K562 (cell line): ENCODE data around the gene ADIPOR2. TPM values are rescaled to one million over a fixed set of nuclear protein-coding genes. Genes with fewer than 3 reads are reported as not detected.
A peak's percentile ranks its signal among the peaks of the same experiment; 100 is the strongest.
"Not testable (repeated sequence)": the region's sequence is repeated elsewhere in the genome, so short reads cannot be mapped to it uniquely, and the experiment has no call there.

Experiments
- ATAC-seq: fragments of 200-7000 bp; cut with Tn5 transposase; 3 replicates; pipeline ENCODE4 v1.9.1; 2020; ENCODE audit warnings: moderate library complexity
- BruUV-seq: library from RNA; stranded (reverse); fragments of 400-500 nt; replicated peaks from 2 replicates; lab custom pipeline; 2021; lab: Mats Ljungman, UMichigan
- CTCF ChIA-PET: fragments of 300-600 bp; formaldehyde crosslinking; extraction: SDS; loops from one replicate; lab custom pipeline; 2021; ENCODE audit warnings: low intra/inter-chr PET ratio; lab: Yijun Ruan, JAX
- POLR2A ChIA-PET: fragments of 300-600, 350-650 bp; sonication (Branson Sonifier 250); formaldehyde crosslinking; extraction: SDS; loops from one replicate; lab custom pipeline; 2021; ENCODE audit warnings: antibody characterized with exemption, inconsistent platforms; lab: Yijun Ruan, JAX
- DNase-seq, 4 experiments: peaks; one replicate each; pipeline versions ENCODE4 v3.0.0 to v3.0.0-alpha.2; 2011 to 2018; ENCODE audit warnings: low spot score in 3 of 4, mixed read lengths in 3 of 4; ENCODE audit errors: extremely low read depth in 1 of 4
- FAIRE-seq: peaks from 2 replicates; lab custom pipeline; 2011; peaks lifted over from hg19 to GRCh38; lab: Jason Lieb, UNC
- H2AFZ ChIP-seq: 2 replicates; pipeline ENCODE4 v1.6.0; 2011; ENCODE audit warnings: low read depth, low read length, control low read depth, inconsistent platforms
- H3K27ac ChIP-seq: fragments of 200-600 bp; 3 replicates; pipeline ENCODE4 v1.8.0; 2011; ENCODE audit warnings: low read depth, mild to moderate bottlenecking, control low read depth, inconsistent platforms, low read length, moderate library complexity, mixed read lengths; ENCODE audit errors: extremely low read depth
- H3K27me3 ChIP-seq, 2 experiments: fragments of 300-600 bp in 1 of 2; 2 replicates in 1 of 2; 3 replicates in 1 of 2; pipeline versions ENCODE4 v1.6.0 to v1.8.0; 2011; ENCODE audit warnings: inconsistent platforms in 2 of 2, low read length in 2 of 2, mild to moderate bottlenecking in 1 of 2, mixed read lengths in 1 of 2, moderate library complexity in 1 of 2; ENCODE audit not compliant: control insufficient read depth in 2 of 2, insufficient read depth in 2 of 2
- H3K36me3 ChIP-seq: fragments of 300-600 bp; 3 replicates; pipeline ENCODE4 v1.8.0; 2011; ENCODE audit warnings: mild to moderate bottlenecking, low read length, inconsistent platforms; ENCODE audit not compliant: control insufficient read depth, insufficient read depth
- H3K4me1 ChIP-seq, 2 experiments: fragments of 200-600 bp in 1 of 2; replicated peaks in 1 of 2; 2 replicates in 1 of 2; 3 replicates in 1 of 2; pipeline versions ENCODE4 v1.5.1 to v1.8.0; 2011; ENCODE audit warnings: inconsistent platforms in 2 of 2, low read length in 2 of 2, mild to moderate bottlenecking in 1 of 2, mixed read lengths in 1 of 2, moderate library complexity in 1 of 2; ENCODE audit not compliant: control insufficient read depth in 2 of 2, insufficient read depth in 2 of 2
- H3K4me2 ChIP-seq: 2 replicates; pipeline ENCODE4 v1.6.1; 2011; ENCODE audit warnings: low read length, control low read depth, inconsistent platforms, mixed read lengths; ENCODE audit not compliant: insufficient read depth
- H3K4me3 ChIP-seq: fragments of 200-600 bp; sonication (generic), shearing (Covaris generic); 2 replicates; pipeline ENCODE4 v1.5.1; 2016; ENCODE audit warnings: control low read depth, inconsistent platforms
- H3K79me2 ChIP-seq: fragments of 200-600 bp; 3 replicates; pipeline ENCODE4 v1.8.0; 2011; ENCODE audit warnings: low read length, inconsistent platforms; ENCODE audit not compliant: control insufficient read depth, insufficient read depth
- H3K9ac ChIP-seq, 2 experiments: 2 replicates each; pipeline versions ENCODE4 v1.6.0 to v1.6.1; 2011; ENCODE audit warnings: low read depth in 2 of 2, low read length in 2 of 2, control low read depth in 1 of 2, inconsistent platforms in 1 of 2, mild to moderate bottlenecking in 1 of 2, mixed read lengths in 1 of 2; ENCODE audit not compliant: insufficient read depth in 1 of 2
- H3K9me1 ChIP-seq: one replicate; pipeline ENCODE4 v1.6.0; 2011; ENCODE audit warnings: inconsistent platforms, mild to moderate bottlenecking, low read length, moderate library complexity; ENCODE audit not compliant: control insufficient read depth, insufficient read depth
- H3K9me3 ChIP-seq: replicated peaks from 2 replicates; pipeline ENCODE4 v1.5.1; 2011; ENCODE audit warnings: low read depth, low read length, inconsistent platforms; ENCODE audit not compliant: control insufficient read depth, insufficient read depth
- H4K20me1 ChIP-seq: replicated peaks from 2 replicates; pipeline ENCODE4 v1.6.1; 2011; ENCODE audit warnings: low read length, inconsistent platforms, mixed read lengths; ENCODE audit not compliant: control insufficient read depth, insufficient read depth
- ATF3 ChIP-seq, 2 experiments: fragments of 450-650 bp in 1 of 2; sonication (generic) in 1 of 2; formaldehyde crosslinking in 1 of 2; IDR thresholded peaks in 1 of 2; conservative IDR thresholded peaks in 1 of 2; 2 replicates each; pipeline versions ENCODE4 v1.6.1 to v1.8.1; 2016 to 2023; ENCODE audit warnings: mild to moderate bottlenecking in 2 of 2, moderate library complexity in 2 of 2, inconsistent platforms in 1 of 2, missing genetic modification reagents in 1 of 2
- CBFA2T3 ChIP-seq: fragments of 450-650 bp; IDR thresholded peaks from 2 replicates; pipeline ENCODE4 v1.6.1; 2017
- CEBPB ChIP-seq: fragments of 450-650 bp; IDR thresholded peaks from 2 replicates; pipeline ENCODE4 v1.6.1; 2016; ENCODE audit warnings: missing genetic modification characterization, missing compliant biosample characterization
- EP300 ChIP-seq: IDR thresholded peaks from 2 replicates; pipeline ENCODE4 v1.6.1; 2012; ENCODE audit warnings: low read length, improper control_type of control experiment
- HMBOX1 ChIP-seq: sonication (generic); IDR thresholded peaks from 2 replicates; pipeline ENCODE4 v1.6.1; 2016
- MLLT1 ChIP-seq, 2 experiments: fragments of 450-650 bp; IDR thresholded peaks; 2 replicates each; pipeline ENCODE4 v1.6.1; 2016
- NCOR1 ChIP-seq: fragments of 450-650 bp; IDR thresholded peaks from 2 replicates; pipeline ENCODE4 v1.6.1; 2016; ENCODE audit warnings: mild to moderate bottlenecking, moderate library complexity
- NFIC ChIP-seq: fragments of 450-650 bp; IDR thresholded peaks from 2 replicates; pipeline ENCODE4 v1.6.1; 2017; ENCODE audit warnings: mild to moderate bottlenecking, inconsistent platforms
- RAD21 ChIP-seq, 2 experiments: fragments of 250-450 bp in 1 of 2; fragments of 450-650 bp in 1 of 2; sonication (Bioruptor Pico) in 1 of 2; formaldehyde crosslinking in 1 of 2; IDR thresholded peaks in 1 of 2; conservative IDR thresholded peaks in 1 of 2; 2 replicates each; pipeline versions ENCODE4 v1.4.0 to v1.8.0; 2020 to 2022; ENCODE audit warnings: mild to moderate bottlenecking in 2 of 2, moderate library complexity in 1 of 2
- SMAD4 ChIP-seq: fragments of 250-450 bp; sonication (Bioruptor Pico); conservative IDR thresholded peaks from 2 replicates; pipeline ENCODE4 v1.8.0; 2021; ENCODE audit warnings: inconsistent platforms, mild to moderate bottlenecking, moderate library complexity
- SMARCE1 ChIP-seq: fragments of 450-650 bp; IDR thresholded peaks from 2 replicates; pipeline ENCODE4 v1.7.1; 2016; ENCODE audit warnings: mild to moderate bottlenecking
- TEAD4 ChIP-seq, 2 experiments: sonication (generic) in 1 of 2; formaldehyde crosslinking in 1 of 2; IDR thresholded peaks; 2 replicates each; pipeline versions ENCODE4 v1.6.1 to v1.8.0; 2012 to 2022; ENCODE audit warnings: borderline replicate concordance in 1 of 2, inconsistent platforms in 1 of 2, low read length in 1 of 2, mild to moderate bottlenecking in 1 of 2, missing genetic modification reagents in 1 of 2
- ZNF512 ChIP-seq: IDR thresholded peaks from 2 replicates; pipeline ENCODE4 v1.6.1; 2016; ENCODE audit warnings: missing genetic modification characterization, missing compliant biosample characterization
- WGBS: fragments of 100-300 bp; shearing (Covaris generic); methylation state at CpG from one replicate; pipeline ENCODE4 v1.1.6; 2016; ENCODE audit warnings: low coverage, mixed read lengths; ENCODE audit not compliant: insufficient coverage; ENCODE audit errors: missing lambda C conversion rate; 5-methylcytosine and 5-hydroxymethylcytosine counted together
- in situ Hi-C: fragments of 300-500 bp; cut with MboI; formaldehyde crosslinking; loops from 4 replicates; pipeline ENCODE4 v1.15.0; 2018; ENCODE audit warnings: inconsistent platforms, mixed read lengths
- intact Hi-C: fragments of 100-400 bp; cut with micrococcal nuclease; formaldehyde crosslinking; loops from 2 replicates; pipeline ENCODE4 v1.14.2; 2022
- polyA plus RNA-seq, 8 experiments: library from polyadenylated mRNA; depleted of rRNA in 4 of 8; stranded (reverse) in 5 of 8; unstranded in 3 of 8; fragments of >200 nt; fragmentation: Nextera tagmentation in 2 of 8; fragmentation: Illumina TruSeq in 1 of 8; extraction: Ambion mirVana in 2 of 8; extraction: Trizol in 1 of 8; gene quantifications; 2 replicates each; pipeline versions ENCODE4 v1.2.1 to v1.2.3, GENCODE V29; 2011 to 2014; ENCODE audit warnings: inconsistent platforms in 1 of 8, missing spikeins in 1 of 8
- total RNA-seq, 7 experiments: library from RNA; depleted of rRNA in 6 of 7; stranded (reverse); fragments of >200 nt in 6 of 7; fragmentation: Illumina TruSeq in 2 of 7; extraction: Trizol in 2 of 7; gene quantifications; 2 replicates each; pipeline versions ENCODE4 v1.2.1 to v1.2.3, GENCODE V29; 2011 to 2021; ENCODE audit warnings: low replicate concordance in 1 of 7

The ADIPOR2 gene
- total and polyA plus RNA-seq, 9 of the 15 experiments (the other 6 are each of a cell fraction or from before 2014, with no cell fraction given): 10.9 to 63.5 (median 46.0) TPM

- peak; percentile 64 for ATAC-seq
- Histone ChIP-seq H3K79me2 (peaks cover 99% of the 10 kb centered on the region), H3K4me1 (peaks cover 4 to 12% of the 10 kb centered on the region in 2 experiments; a peak in 4 of 5 replicates), H3K36me3 (peaks cover 16% of the 10 kb centered on the region; the same call in 2 of the 3 replicates)
- FAIRE-seq; H3K27ac ChIP-seq; H3K9me3 ChIP-seq; H3K9me1 ChIP-seq; H3K27me3 ChIP-seq; H4K20me1 ChIP-seq; H2AFZ ChIP-seq; H3K4me3 ChIP-seq; in situ Hi-C loops; DNase-seq; CTCF ChIA-PET; H3K9ac ChIP-seq; H3K4me2 ChIP-seq; BruUV-seq; TF ChIP-seq TEAD4 (CRISPR knock-in tag; IDR thresholded peaks at IDR 0.05; ENCODE audit: borderline replicate concordance); ATF3 (CRISPR knock-in tag; conservative IDR thresholded peaks at IDR 0.05): not testable (repeated sequence)
- intact Hi-C loops: loop anchor here (1.0 to 5.0 kb wide), 2 partner anchors 59 to 80 kb away; no protein-coding TSS in a partner anchor
- POLR2A ChIA-PET: interaction anchor here (0.6 kb wide), 1 partner anchor 17 kb away, joined by 3 read pairs; no protein-coding TSS in a partner anchor
- WGBS: 0% methylated on average over 3 of the region's 3 CpGs
- TF ChIP-seq NFIC (0 out of 2 replicates have a peak, but pooled peaks have one; percentile 11), NCOR1 (0 out of 2 replicates have a peak, but pooled peaks have one; percentile 35), SMAD4 (CRISPR knock-in tag) (0 out of 2 replicates have a peak, but pooled peaks have one; percentile 28), TEAD4 (IDR thresholded peaks at IDR 0.05; ENCODE audit: low read length) (0 out of 2 replicates have a peak, but pooled peaks have one; percentile 24), ATF3 (IDR thresholded peaks at IDR 0.05) (peak; percentile 81), HMBOX1 (peak; percentile 89), CBFA2T3 (peak; percentile 49), EP300 (peak; percentile 39; the same call in 1 of the 2 replicates), RAD21 (CRISPR knock-in tag; conservative IDR thresholded peaks at IDR 0.05 in 1 of 2, IDR thresholded peaks at IDR 0.05 in 1 of 2) (0 out of 4 replicates have a peak, but pooled peaks of 1 of the 2 experiments have one; percentile 3), CEBPB (peak; percentile 92), ZNF512 (tag) (peak; percentile 74), SMARCE1 (peak; percentile 54; the same call in 1 of the 2 replicates), MLLT1 (IDR thresholded peaks at IDR 0.05) (0 out of 4 replicates have a peak, but pooled peaks of 1 of the 2 experiments have one; percentile 18)
These were observed 20.8 kb downstream of the ADIPOR2 start for GRCh38 chr12:1711536-1712211.
